NT2/D1 (cell line): ENCODE results near the gene FBXW8.

Experiments used
- DNase-seq: peaks from one replicate; pipeline ENCODE4 v3.0.0-alpha.2; 2011; ENCODE audit warnings: low read depth, low spot score
- H3K27me3 ChIP-seq: 2 replicates; pipeline ENCODE4 v1.6.0; 2011; ENCODE audit warnings: mild to moderate bottlenecking; ENCODE audit not compliant: insufficient read length, insufficient read depth
- H3K36me3 ChIP-seq: 2 replicates; pipeline ENCODE4 v1.6.1; 2011; ENCODE audit warnings: mild to moderate bottlenecking, low read length, mixed read lengths; ENCODE audit not compliant: insufficient read depth, insufficient read length
- H3K4me1 ChIP-seq: 2 replicates; pipeline ENCODE4 v1.5.1; 2011; ENCODE audit not compliant: insufficient read depth, insufficient read length
- H3K4me3 ChIP-seq: 2 replicates; pipeline ENCODE4 v1.5.1; 2011; ENCODE audit warnings: low read depth; ENCODE audit not compliant: insufficient read length
- H3K9ac ChIP-seq: 2 replicates; pipeline ENCODE4 v1.6.0; 2011; ENCODE audit warnings: low read depth; ENCODE audit not compliant: insufficient read length
- H3K9me3 ChIP-seq: 2 replicates; pipeline ENCODE4 v1.5.1; 2011; ENCODE audit warnings: mild to moderate bottlenecking, low read length; ENCODE audit not compliant: insufficient read depth
- SUZ12 ChIP-seq: IDR thresholded peaks from 2 replicates; pipeline ENCODE4 v1.6.1; 2011; ENCODE audit not compliant: insufficient read length, insufficient read depth; ENCODE audit errors: extremely low read depth
- YY1 ChIP-seq: IDR thresholded peaks from 2 replicates; pipeline ENCODE4 v1.6.1; 2011; ENCODE audit not compliant: insufficient read length, insufficient read depth
- ZNF274 ChIP-seq: IDR thresholded peaks from 2 replicates; pipeline ENCODE4 v1.6.1; 2011; ENCODE audit warnings: mild to moderate bottlenecking, low read depth, low read length

FBXW8 gene

GRCh38 chr12:117026921-117027250, 116.1 kb downstream of the FBXW8 start:
- no peak for DNase-seq
- Histone ChIP-seq H3K4me3 (no peak overlapping the region), H3K9ac (no peak overlapping the region), H3K36me3 (peaks cover 62% of the 10 kb centered on the region), H3K4me1 (peaks cover 8% of the 10 kb centered on the region), H3K27me3 (no peaks in the 10 kb centered on the region), H3K9me3 (no peaks in the 10 kb centered on the region)
- no peak for TF ChIP-seq ZNF274
- TF ChIP-seq YY1, result no peak
- no peak for TF ChIP-seq SUZ12

- no peak overlapping the region for H3K9ac ChIP-seq
- H3K27me3 ChIP-seq, result no peaks in the 10 kb centered on the region
- H3K36me3 ChIP-seq, result peaks cover 62% of the 10 kb centered on the region
- no peak overlapping the region for H3K4me3 ChIP-seq
- TF ChIP-seq SUZ12 (no peak), ZNF274 (no peak), YY1 (no peak)
- DNase-seq, result no peak
- H3K4me1 ChIP-seq, result peaks cover 8% of the 10 kb centered on the region
- H3K9me3 ChIP-seq, result no peaks in the 10 kb centered on the region
These were observed 116.7 kb downstream of the FBXW8 start for GRCh38 chr12:117027251-117028086.

GRCh38 chr12:117028254-117028653, 117.5 kb downstream of the FBXW8 start:
- TF ChIP-seq YY1 (no peak), SUZ12 (no peak), ZNF274 (no peak)
- no peak for DNase-seq
- Histone ChIP-seq H3K9me3 (no peaks in the 10 kb centered on the region), H3K27me3 (no peaks in the 10 kb centered on the region), H3K4me1 (peaks cover 12% of the 10 kb centered on the region), H3K4me3 (no peak overlapping the region), H3K9ac (no peak overlapping the region), H3K36me3 (peaks cover 62% of the 10 kb centered on the region)

- Histone ChIP-seq H3K4me1 (peaks cover 19% of the 10 kb centered on the region), H3K27me3 (no peaks in the 10 kb centered on the region), H3K9me3 (no peaks in the 10 kb centered on the region), H3K36me3 (peaks cover 43% of the 10 kb centered on the region), H3K4me3 (no peak overlapping the region), H3K9ac (no peak overlapping the region)
- no peak for DNase-seq
- TF ChIP-seq ZNF274 (no peak), YY1 (no peak), SUZ12 (no peak)
These were observed 119.6 kb downstream of the FBXW8 start for GRCh38 chr12:117030187-117030900.

- H3K27me3 ChIP-seq, result no peaks in the 10 kb centered on the region
- H3K4me1 ChIP-seq, result peaks cover 18% of the 10 kb centered on the region
- no peak overlapping the region for H3K4me3 ChIP-seq
- DNase-seq, result no peak
- H3K9ac ChIP-seq, result no peak overlapping the region
- TF ChIP-seq ZNF274 (no peak), YY1 (no peak), SUZ12 (no peak)
- H3K9me3 ChIP-seq, result no peaks in the 10 kb centered on the region
- H3K36me3 ChIP-seq, result peaks cover 32% of the 10 kb centered on the region
These were observed 121.3 kb downstream of the FBXW8 start for GRCh38 chr12:117031843-117032592.

- Histone ChIP-seq H3K27me3 (no peaks in the 10 kb centered on the region), H3K9ac (no peak overlapping the region), H3K4me3 (no peak overlapping the region), H3K36me3 (peaks cover 24% of the 10 kb centered on the region), H3K4me1 (peaks cover 20% of the 10 kb centered on the region), H3K9me3 (no peaks in the 10 kb centered on the region)
- TF ChIP-seq YY1 (no peak), ZNF274 (no peak), SUZ12 (no peak)
- DNase-seq, result no peak
These were observed 122.0 kb downstream of the FBXW8 start for GRCh38 chr12:117032593-117033381.
